Psoas muscle (tissue), 8 donors: ENCODE results near the gene ESAM. TPM values are rescaled to one million over a fixed set of nuclear protein-coding genes. Genes with fewer than 3 reads are reported as not detected.
A peak's percentile ranks its signal among the peaks of the same experiment; 100 is the strongest.

Experiments used
- ATAC-seq, 4 donors: fragments of 200-7000 bp; cut with Tn5 transposase; one replicate each; pipeline ENCODE4 v1.9.1; 2020; ENCODE audit warnings: moderate library complexity in 3 of 4, mild to moderate bottlenecking in 2 of 4
- DNase-seq, 2 donors: peaks; one replicate each; pipeline ENCODE4 v3.0.0-alpha.2; 2020
- H3K27ac ChIP-seq: fragments of 200-600 bp; one replicate; pipeline ENCODE4 v1.8.0; 2022
- H3K27me3 ChIP-seq, 3 donors: fragments of 200-600 bp in 1 of 3; one replicate each; pipeline versions ENCODE4 v1.6.1 to v1.8.0; 2013 to 2022; ENCODE audit warnings: low read length in 2 of 3, mild to moderate bottlenecking in 2 of 3, moderate library complexity in 1 of 3; ENCODE audit not compliant: insufficient read depth in 3 of 3
- H3K36me3 ChIP-seq, 2 donors: fragments of 200-600 bp in 1 of 2; one replicate each; pipeline versions ENCODE4 v1.6.1 to v1.8.0; 2013 to 2022; ENCODE audit warnings: low read depth in 1 of 2, mild to moderate bottlenecking in 1 of 2, moderate library complexity in 1 of 2; ENCODE audit not compliant: insufficient read depth in 1 of 2
- H3K4me1 ChIP-seq: fragments of 200-600 bp; one replicate; pipeline ENCODE4 v1.8.0; 2022
- H3K4me3 ChIP-seq: fragments of 200-600 bp; one replicate; pipeline ENCODE4 v1.8.0; 2022; ENCODE audit warnings: mild to moderate bottlenecking
- H3K9me3 ChIP-seq: fragments of 200-600 bp; one replicate; pipeline ENCODE4 v1.8.0; 2022
- CTCF ChIP-seq: fragments of 200-600 bp; IDR thresholded peaks from one replicate; pipeline ENCODE4 v1.8.0; 2022; ENCODE audit warnings: antibody characterized with exemption
- WGBS, 3 donors: extraction: QIAGEN DNeasy Blood & Tissue Kit; methylation state at CpG; one replicate each; pipeline versions ENCODE4 v1.1.6 to v1.1.7; 2013; 5-methylcytosine and 5-hydroxymethylcytosine counted together
- intact Hi-C, 2 donors: fragments of 100-400 bp; cut with DNase I; formaldehyde crosslinking; loops; one replicate each; pipeline versions ENCODE4 v1.11.0 to v1.14.2; 2022
- polyA plus RNA-seq, 3 donors: library from polyadenylated mRNA; stranded (reverse); fragments of 200-250 nt; gene quantifications; one replicate each; pipeline ENCODE4 v1.2.3, GENCODE V29; 2013
- total RNA-seq, 4 donors: library from RNA; stranded (reverse); fragmentation: NEBNext Ultra II Directional in 2 of 4; extraction: Animal tissue kit (Norgen Biotek cat#: 25700) in 2 of 4; gene quantifications; one replicate each; pipeline versions ENCODE4 v1.2.1 to v1.2.4, GENCODE V29; 2021 to 2023
- donor health status: healthy with polysubstance abuse.
- donor health status: DM: no; HTN: no; CAD: no; lungs with moderate emphysema.
- donor health status: Bipolar disorder and iron deficiency.
- donor health status: healthy.
- donor health status: DM: yes; HTN: yes; CAD: no.
- donor health status: DM: no; HTN: no; CAD: no.
- donor health status: DM: no; HTN: no; CAD: no.
- donor health status: DM: yes; HTN: yes; CAD: no.

The ESAM gene
- total and polyA plus RNA-seq, 7 donors: 18.4 to 37.2 (median 27.9) TPM

- Histone ChIP-seq H3K4me3 (peak overlapping the region; percentile 98), H3K27me3 (no peaks in the 10 kb centered on the region), H3K9me3 (no peaks in the 10 kb centered on the region), H3K36me3 (peaks cover 0 to 4% of the 10 kb centered on the region in 2 donors), H3K4me1 (peaks cover 34% of the 10 kb centered on the region), H3K27ac (peak overlapping the region; percentile 100)
- DNase-seq: peak; percentile 35 to 63
- intact Hi-C loops: no loop called here
- TF ChIP-seq CTCF: no peak
- ATAC-seq: peak; percentile 31 to 48 (median 35)
- WGBS, 3 donors: 0 to 1% (median 1%) methylated on average over 61 to 83 of the region's 83 CpGs
Measured at GRCh38 chr11:124799348-124800225, 37.5 kb upstream of the ESAM start.

GRCh38 chr11:124798991-124799347 is 36.9 kb upstream of the ESAM start:
- Histone ChIP-seq H3K27ac (peak overlapping the region; percentile 100), H3K4me3 (peak overlapping the region; percentile 98), H3K9me3 (no peaks in the 10 kb centered on the region), H3K27me3 (no peaks in the 10 kb centered on the region), H3K36me3 (peaks cover 0 to 4% of the 10 kb centered on the region in 2 donors), H3K4me1 (peaks cover 34% of the 10 kb centered on the region)
- ATAC-seq: no peak
- intact Hi-C loops: no loop called here
- no peak for DNase-seq
- 2 to 6% (median 4%) methylated on average over 8 of the region's 8 CpGs for WGBS, 3 donors
- TF ChIP-seq CTCF: no peak

- no peaks in the 10 kb centered on the region for H3K27me3 ChIP-seq
- no peaks in the 10 kb centered on the region for H3K36me3 ChIP-seq
- peaks cover 38% of the 10 kb centered on the region for H3K4me1 ChIP-seq
- intact Hi-C loops: no loop called here
- TF ChIP-seq CTCF: no peak
- no peak overlapping the region for H3K27ac ChIP-seq
- DNase-seq (no peak), ATAC-seq (no peak)
- H3K4me3 ChIP-seq: no peak overlapping the region
- 79 to 84% (median 82%) methylated on average over 3 of the region's 3 CpGs for WGBS, 3 donors
- no peaks in the 10 kb centered on the region for H3K9me3 ChIP-seq
Measured at GRCh38 chr11:124796312-124796711, 34.2 kb upstream of the ESAM start.

GRCh38 chr11:124793466-124794278 is 31.6 kb upstream of the ESAM start:
- Histone ChIP-seq H3K36me3 (no peaks in the 10 kb centered on the region), H3K27ac (no peak overlapping the region), H3K9me3 (no peaks in the 10 kb centered on the region), H3K27me3 (no peaks in the 10 kb centered on the region), H3K4me3 (no peak overlapping the region), H3K4me1 (peaks cover 34% of the 10 kb centered on the region)
- WGBS, 3 donors: 65 to 80% (median 65%) methylated on average over 2 of the region's 2 CpGs
- DNase-seq: no peak
- intact Hi-C loops: loop anchor here in 1 of 2 donors (2.0 kb wide), 2 partner anchors 29 to 125 kb away; no protein-coding TSS in a partner anchor
- TF ChIP-seq CTCF: peak; percentile 63
- ATAC-seq: peak in 1 of 4 donors; percentile 72
